ENCODE measurements around the gene TMPRSS11B.

Gene TMPRSS11B

DNA sequence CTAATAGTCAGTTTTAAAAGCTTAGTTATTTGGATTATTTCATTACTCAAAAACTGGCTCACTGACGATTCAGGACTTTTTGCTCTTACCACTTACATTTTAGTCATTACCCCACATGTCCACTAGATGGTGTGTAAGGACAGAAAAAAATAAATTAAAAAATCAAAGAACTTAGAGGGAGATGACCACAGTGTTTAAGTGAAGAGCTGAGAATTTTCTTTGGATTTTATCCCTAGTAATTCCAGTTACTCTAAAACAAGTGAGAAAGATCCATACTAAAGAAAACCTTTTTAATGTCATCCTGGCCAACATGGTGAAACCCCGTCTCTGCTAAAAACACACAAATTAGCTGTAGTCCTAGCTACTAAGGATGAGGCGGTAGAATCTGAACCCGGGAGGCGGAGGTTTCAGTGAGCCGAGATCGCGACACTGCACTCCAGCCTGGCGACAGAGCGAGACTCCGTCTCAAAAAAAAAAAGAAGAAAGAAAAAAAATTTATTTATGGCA, 26.4 kb upstream of the TMPRSS11B start:
- Histone ChIP-seq H3K27me3 (no peaks in the 10 kb centered on the region), H3K4me1 (ENCODE audit: control insufficient read depth in 1 of 2, insufficient read depth in 1 of 2, low read depth in 1 of 2, low read length in 1 of 2) (no peaks in the 10 kb centered on the region), H3K9me3 (no peaks in the 10 kb centered on the region), H3K27ac (no peak overlapping the region), H3K36me3 (no peaks in the 10 kb centered on the region), H3K4me3 (ENCODE audit: low read depth in 1 of 2, low read length in 1 of 2) (no peak overlapping the region)
- TF ChIP-seq CTCF (IDR thresholded peaks at IDR 0.05), result no peak

GRCh38 chr4:68267433-68267944, 22.0 kb upstream of the TMPRSS11B start:
- H3K27me3 ChIP-seq, result no peaks in the 10 kb centered on the region
- TF ChIP-seq CTCF (IDR thresholded peaks at IDR 0.05), result no peak
- H3K4me3 ChIP-seq (ENCODE audit: low read depth in 1 of 2, low read length in 1 of 2), result no peak overlapping the region
- no peak overlapping the region for H3K27ac ChIP-seq
- H3K9me3 ChIP-seq, result no peaks in the 10 kb centered on the region
- no peaks in the 10 kb centered on the region for H3K36me3 ChIP-seq
- no peaks in the 10 kb centered on the region for H3K4me1 ChIP-seq (ENCODE audit: control insufficient read depth in 1 of 2, insufficient read depth in 1 of 2, low read depth in 1 of 2, low read length in 1 of 2)

GRCh38 chr4:68264875-68265565, 19.5 kb upstream of the TMPRSS11B start:
- no peaks in the 10 kb centered on the region for H3K36me3 ChIP-seq
- no peak for TF ChIP-seq CTCF (IDR thresholded peaks at IDR 0.05)
- no peaks in the 10 kb centered on the region for H3K4me1 ChIP-seq (ENCODE audit: control insufficient read depth in 1 of 2, insufficient read depth in 1 of 2, low read depth in 1 of 2, low read length in 1 of 2)
- no peaks in the 10 kb centered on the region for H3K27me3 ChIP-seq
- H3K4me3 ChIP-seq (ENCODE audit: low read depth in 1 of 2, low read length in 1 of 2), result no peak overlapping the region
- no peaks in the 10 kb centered on the region for H3K9me3 ChIP-seq
- H3K27ac ChIP-seq, result no peak overlapping the region

GRCh38 chr4:68259191-68259590, 13.7 kb upstream of the TMPRSS11B start:
- Histone ChIP-seq H3K4me3 (ENCODE audit: low read depth in 1 of 2, low read length in 1 of 2) (no peak overlapping the region), H3K4me1 (ENCODE audit: control insufficient read depth in 1 of 2, insufficient read depth in 1 of 2, low read depth in 1 of 2, low read length in 1 of 2) (no peaks in the 10 kb centered on the region), H3K9me3 (no peaks in the 10 kb centered on the region), H3K27me3 (no peaks in the 10 kb centered on the region), H3K36me3 (no peaks in the 10 kb centered on the region), H3K27ac (no peak overlapping the region)
- no peak for TF ChIP-seq CTCF (IDR thresholded peaks at IDR 0.05)

GRCh38 chr4:68257719-68258118, 12.2 kb upstream of the TMPRSS11B start:
- Histone ChIP-seq H3K4me3 (ENCODE audit: low read depth in 1 of 2, low read length in 1 of 2) (no peak overlapping the region), H3K36me3 (no peaks in the 10 kb centered on the region), H3K27ac (no peak overlapping the region), H3K27me3 (no peaks in the 10 kb centered on the region), H3K4me1 (ENCODE audit: control insufficient read depth in 1 of 2, insufficient read depth in 1 of 2, low read depth in 1 of 2, low read length in 1 of 2) (no peaks in the 10 kb centered on the region), H3K9me3 (no peaks in the 10 kb centered on the region)
- no peak for TF ChIP-seq CTCF (IDR thresholded peaks at IDR 0.05)

Measured in neutrophil (primary cell).